Hepatic stellate cell (primary cell): Measurements from ENCODE around the gene VIPR1.

Source experiments
- DNase-seq: peaks from one replicate; pipeline ENCODE4 v3.0.0; 2011; ENCODE audit warnings: low spot score

The VIPR1 gene

DNA sequence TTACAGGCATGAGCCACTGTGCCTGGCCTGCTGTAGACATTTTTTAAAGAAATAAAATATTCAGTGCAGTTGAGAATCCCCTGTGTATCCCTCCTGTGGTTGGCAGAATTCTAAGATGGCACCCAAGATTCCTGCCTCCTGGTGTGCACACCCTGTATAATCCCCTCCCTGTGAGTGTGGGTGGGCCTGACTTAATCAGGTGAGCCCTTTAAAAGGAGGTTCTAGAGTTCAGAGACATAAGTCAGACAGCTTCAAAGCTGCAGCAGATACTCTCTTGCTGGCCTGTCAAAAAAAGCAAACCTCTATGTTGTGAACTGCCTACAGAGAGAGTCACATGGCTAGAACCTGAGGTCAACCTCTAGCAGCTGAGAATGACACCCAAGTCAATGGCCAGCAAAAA is 7.0 kb upstream of the VIPR1 start:
- DNase-seq: no peak

DNA sequence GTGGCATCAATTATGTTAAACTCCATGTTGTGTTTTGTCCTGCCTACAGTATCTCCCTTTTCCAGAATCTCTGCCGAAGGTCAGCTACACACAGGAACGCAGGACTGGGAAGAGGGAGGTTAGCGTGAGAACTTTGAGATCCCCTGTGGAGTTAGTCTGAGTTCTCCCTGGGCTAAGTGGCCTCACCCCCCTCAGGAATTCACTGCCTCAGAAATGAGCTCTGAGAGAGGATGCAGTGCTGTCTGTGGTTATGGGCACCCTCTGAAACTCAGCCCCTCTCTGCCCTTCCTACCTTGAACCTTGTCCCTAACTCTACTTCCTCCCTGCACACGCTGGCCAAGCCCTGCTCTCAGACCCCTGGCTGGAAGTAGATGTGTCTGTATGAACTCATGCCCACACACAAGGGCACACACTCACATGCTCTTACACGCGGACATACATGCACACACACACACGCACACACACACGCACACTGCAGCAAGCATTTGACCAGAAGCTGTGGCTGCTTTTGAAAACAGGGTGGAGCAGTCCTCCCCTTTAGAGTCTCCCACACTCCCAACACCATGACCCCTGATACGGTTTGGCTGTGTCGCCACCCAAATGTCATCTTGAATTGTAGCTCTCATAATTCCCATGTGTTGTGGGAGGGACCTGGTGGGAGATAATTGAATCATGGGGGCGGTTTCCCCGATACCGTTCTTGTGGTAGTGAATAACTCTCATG is 5.3 kb upstream of the VIPR1 start:
- peak; percentile 93 for DNase-seq

DNA sequence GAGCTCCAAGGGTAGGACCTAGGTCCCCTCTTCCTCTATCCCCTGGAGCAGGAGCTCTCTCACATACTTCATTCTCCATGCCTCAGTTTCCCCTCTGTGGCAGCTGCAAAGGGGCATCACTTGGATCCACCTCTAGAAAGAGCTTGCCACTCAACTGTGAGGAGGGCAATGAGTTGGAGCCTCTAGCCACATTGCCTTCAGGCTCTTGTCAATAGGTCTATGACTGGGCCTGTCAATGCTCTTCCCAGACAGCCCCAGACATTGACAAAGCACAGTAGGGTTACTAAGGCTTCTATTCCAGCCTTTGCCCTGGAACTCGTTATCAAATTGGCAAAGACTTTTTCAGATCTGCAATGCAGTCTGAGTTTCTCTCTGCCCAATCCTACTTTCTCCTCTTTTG is 4.4 kb upstream of the VIPR1 start:
- no peak for DNase-seq

DNA sequence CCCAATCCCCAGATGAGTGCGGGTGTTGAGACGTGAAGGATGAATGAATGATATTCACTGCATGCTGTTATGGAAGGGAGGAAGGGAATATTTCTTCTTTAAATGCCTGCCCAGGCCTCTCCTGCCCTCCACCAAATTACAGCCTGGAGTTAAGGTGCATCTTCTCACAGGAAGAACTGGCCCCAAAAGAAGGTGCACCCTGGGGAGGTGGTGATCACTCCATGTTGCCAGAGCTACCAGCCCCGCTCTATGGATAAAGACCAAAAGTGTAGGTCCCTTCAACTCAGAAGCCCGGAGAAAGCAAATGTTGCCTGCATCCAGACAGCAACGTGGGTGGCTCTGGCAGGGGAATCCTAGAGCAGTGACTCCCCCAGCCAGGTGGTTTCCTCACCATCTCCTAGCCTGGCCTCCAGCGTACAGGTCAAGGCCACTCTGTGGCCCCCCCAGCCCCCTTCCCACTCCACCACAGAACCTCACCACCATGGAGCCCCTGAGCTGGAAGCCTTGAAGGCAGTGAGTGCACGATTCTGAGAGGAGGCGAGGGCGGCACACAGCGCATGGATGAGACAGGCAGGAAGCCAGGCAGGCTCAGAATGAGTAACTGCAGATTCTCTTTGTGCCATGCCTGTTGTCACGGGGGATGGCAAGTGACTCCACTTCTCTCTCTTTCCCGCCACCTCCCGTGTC is 3.5 kb upstream of the VIPR1 start:
- DNase-seq: no peak

DNA sequence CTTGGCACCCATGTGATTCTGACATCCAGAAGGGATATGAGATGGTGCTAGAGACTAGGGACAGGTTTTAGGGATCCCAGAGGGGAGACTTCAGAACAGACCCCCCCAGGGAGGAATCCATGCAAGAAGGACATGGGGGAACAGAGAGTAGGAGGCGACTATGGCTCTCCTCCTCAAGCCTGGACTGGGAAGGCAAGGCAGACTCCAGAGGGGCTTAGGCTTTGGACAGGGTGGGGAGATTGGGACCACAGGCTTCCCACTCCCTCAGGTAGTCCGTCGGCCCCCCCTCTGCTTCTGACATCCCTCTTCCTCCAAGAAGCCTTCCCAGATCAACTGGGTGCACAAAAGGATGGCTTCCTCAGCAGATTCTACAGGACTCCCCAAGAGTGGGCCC is 3.0 kb upstream of the VIPR1 start:
- no peak for DNase-seq

- no peak for DNase-seq
These were observed 2.4 kb upstream of the VIPR1 start for GRCh38 chr3:42500091-42500490.

DNA sequence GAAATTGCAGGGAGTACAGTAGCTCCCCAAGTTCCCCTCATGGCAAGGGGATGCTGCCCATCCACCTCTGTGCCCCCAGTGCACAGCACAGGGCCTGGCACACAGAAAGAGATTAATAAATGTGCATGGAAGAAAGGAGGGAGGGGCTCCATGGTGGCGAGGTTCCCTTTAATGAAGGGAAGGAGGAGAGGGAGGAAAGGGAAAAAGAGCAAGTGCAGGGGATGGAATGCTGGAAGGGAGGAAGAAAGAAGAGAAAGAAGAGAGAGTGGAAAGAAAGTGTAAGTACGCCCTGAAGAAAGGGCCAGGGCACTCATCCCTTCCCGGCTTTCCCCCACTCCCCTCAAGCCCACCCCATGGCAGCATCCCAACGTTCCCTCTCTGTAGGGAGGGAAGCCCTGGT is 1.5 kb upstream of the VIPR1 start:
- no peak for DNase-seq

DNA sequence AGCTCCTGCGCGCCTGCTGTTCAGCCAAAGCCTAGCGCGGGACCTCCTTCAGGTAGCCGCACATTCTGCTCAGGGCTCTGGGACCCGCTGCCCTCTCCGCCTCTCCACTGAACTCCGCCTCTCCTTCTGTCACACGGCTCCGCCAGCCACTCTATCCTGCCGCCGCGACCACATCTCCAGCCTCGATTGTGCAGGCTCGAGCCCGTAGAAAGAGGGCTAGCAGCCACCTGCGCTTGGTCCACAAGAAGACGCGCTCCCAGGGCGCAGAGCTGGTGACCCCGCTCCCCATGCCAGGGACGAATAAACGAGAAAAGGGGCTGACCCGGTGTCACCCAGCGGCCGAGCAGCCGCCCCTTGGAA is 1.1 kb upstream of the VIPR1 start:
- DNase-seq: no peak

- peak; percentile 68 for DNase-seq
These were observed 588 bp upstream of the VIPR1 start for GRCh38 chr3:42501681-42502428.

DNA sequence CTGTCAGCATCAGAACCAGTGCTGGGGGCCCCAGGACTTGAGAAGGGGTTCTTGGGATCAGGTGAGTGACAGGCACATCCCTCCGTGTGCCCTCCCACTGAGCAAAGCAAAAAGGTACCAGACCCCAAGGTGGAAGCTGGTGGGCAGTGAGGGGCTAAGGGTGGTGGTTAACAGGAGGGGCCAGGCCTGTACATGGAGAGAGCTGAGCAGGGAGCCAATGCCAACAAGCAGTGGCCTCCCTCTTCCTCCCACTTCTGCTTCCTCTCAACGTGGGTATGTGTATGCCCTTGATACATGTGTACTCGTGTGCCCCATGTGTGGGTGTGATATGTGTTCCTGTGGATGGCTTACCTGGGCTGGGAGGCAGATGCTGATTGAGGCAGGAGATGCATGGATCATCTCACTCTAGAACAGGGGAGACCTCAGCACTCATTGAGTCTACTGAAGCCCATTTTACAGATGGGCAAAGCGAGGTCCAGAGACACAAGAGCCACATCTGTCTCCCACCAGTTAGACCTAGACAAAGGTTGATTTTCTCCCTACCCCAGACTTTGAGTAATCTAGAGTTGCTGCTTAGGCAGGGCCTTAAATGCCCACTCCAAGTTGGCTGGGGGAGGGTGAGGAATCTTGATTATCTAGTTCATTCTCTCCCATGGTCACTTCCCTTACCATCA is 945 bp downstream of the VIPR1 start:
- DNase-seq: no peak

DNA sequence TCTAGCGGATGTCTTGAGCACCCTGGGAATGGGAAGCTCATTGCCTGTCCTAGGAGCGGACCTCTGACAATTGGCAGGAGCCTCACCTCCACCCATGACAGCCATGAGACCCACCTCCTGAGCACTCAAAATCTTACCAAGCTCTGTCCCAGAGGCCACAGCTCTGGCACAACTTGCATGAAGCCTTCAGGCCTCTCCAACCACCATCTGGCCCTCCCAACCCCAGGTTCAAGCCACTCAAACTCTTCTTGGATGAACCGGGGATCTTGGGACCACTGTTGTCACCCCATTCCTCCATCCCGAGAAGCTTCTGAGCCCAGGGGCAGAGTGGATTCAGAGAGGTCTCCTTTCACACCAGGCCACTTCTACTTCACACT is 1.5 kb downstream of the VIPR1 start:
- no peak for DNase-seq

GRCh38 chr3:42504334-42505127 is 2.1 kb downstream of the VIPR1 start:
- DNase-seq: no peak

DNA sequence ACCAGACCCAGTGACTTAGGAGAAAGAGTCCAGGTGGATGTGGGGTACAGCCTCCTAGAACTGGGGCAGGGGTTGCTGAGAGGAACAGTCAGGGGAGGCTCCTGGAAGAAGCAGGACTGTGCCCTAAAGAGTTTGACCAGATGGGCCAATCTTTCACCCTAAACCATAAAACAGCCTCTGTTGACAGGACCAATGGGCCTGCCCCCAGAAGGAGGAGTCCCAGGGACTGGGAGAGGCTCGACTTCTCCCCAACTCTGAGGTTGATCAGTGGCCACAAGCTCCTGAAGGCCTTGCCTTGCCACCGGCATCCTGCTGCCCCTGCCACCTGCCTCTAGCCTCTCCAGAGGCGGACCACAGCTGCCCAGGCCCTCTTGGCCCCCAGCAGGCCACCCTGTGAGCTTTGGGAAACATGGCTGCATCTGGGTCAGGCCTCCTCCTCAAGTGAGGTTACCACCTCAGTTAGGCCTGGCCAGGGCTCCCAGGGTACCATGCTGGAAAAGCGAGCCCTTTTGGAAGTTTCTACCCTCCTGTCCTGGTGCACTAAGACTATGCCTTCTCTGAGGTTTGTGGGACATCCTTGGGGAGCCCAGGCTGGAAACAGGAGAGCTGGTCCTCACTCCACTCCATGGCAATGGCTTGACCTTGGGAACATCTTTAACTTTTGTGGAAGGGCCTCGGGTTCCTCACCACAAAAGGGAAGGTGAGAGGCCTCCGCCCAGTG is 2.8 kb downstream of the VIPR1 start:
- DNase-seq: no peak

- DNase-seq: no peak
These were observed 3.5 kb downstream of the VIPR1 start for GRCh38 chr3:42505849-42506410.

- DNase-seq: no peak
These were observed 4.8 kb downstream of the VIPR1 start for GRCh38 chr3:42507252-42507651.

DNA sequence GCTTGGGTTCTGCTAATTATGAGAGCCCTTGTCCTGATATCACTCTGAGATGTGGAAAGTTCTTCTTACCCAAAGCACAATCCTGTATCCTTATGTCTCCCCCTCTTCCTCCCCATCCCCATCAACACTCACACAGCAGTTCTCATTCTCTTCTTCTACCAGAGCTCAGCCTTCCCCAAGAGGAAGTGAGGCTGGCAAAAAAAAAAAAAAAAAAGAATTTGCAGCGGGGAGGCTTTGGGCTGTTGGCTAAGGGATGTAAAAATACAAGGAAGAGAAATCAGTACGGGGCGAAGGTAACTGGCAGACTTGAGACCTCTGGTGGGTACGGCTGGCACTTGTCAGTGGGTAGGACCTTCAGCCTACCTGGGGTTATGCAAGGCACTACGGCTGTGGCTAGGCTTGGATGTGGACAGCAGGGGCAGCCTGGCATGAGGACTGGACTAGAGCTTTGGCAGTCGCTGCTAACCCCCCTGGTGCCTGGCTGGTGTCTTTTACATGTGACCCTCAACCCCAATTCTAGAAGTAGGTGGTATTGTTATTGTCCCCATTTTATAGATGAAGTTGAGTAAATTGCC is 5.4 kb downstream of the VIPR1 start:
- no peak for DNase-seq

GRCh38 chr3:42508562-42508961 is 6.1 kb downstream of the VIPR1 start:
- no peak for DNase-seq

- no peak for DNase-seq
These were observed 6.7 kb downstream of the VIPR1 start for GRCh38 chr3:42509111-42509510.

- DNase-seq: no peak
These were observed 7.9 kb downstream of the VIPR1 start for GRCh38 chr3:42510325-42510724.

DNA sequence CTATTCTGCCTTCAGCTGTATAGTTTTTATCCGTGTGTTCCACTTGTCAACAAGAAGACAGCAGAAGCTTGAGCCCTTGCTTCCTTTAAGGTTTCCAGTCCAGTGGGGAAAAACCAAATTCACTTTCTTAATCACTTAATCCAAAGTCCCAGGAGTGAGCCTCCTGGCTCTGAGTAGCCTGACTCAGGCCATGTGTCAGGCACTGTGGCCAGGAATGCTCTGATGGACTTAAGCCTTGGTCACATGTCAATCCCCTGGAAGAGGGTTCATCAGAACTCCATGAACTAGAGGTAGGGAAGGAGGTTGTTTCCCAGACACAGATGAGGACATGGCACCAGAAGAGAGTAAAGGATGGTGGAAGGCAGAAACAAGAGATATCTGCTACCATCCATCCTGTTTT is 8.8 kb downstream of the VIPR1 start:
- no peak for DNase-seq

GRCh38 chr3:42511736-42512135 is 9.3 kb downstream of the VIPR1 start:
- no peak for DNase-seq
